Activated CD8-positive, alpha-beta memory T cell treated with anti-CD3 and anti-CD28 coated beads for 48 hours (primary cell): ENCODE results near the gene MYO5C.

Source experiments
- DNase-seq, 3 experiments: peaks; one replicate each; pipeline ENCODE4 v3.0.0-alpha.2; 2020; ENCODE audit warnings: low read depth in 2 of 3, low spot score in 2 of 3

Gene MYO5C

DNA sequence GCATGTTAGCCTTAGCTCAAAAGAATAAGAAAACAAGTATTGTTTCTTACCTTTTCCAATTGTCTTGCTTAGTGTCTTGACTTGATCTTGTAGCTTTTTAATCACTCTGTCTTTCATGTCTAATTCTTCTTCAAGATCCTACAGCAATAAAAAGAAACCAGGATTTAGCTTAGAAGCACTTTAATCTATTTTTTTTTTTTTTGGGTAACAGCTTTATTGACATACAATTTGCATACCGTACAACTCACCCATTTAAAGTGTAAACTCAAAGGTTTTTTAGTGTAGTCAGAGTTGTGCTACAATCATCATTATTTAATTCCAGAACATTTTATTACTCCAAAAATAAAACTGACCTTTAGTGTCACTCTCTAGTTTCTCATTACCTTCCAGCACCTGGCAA lies 81.1 kb downstream of the MYO5C start:
- DNase-seq: no peak

DNA sequence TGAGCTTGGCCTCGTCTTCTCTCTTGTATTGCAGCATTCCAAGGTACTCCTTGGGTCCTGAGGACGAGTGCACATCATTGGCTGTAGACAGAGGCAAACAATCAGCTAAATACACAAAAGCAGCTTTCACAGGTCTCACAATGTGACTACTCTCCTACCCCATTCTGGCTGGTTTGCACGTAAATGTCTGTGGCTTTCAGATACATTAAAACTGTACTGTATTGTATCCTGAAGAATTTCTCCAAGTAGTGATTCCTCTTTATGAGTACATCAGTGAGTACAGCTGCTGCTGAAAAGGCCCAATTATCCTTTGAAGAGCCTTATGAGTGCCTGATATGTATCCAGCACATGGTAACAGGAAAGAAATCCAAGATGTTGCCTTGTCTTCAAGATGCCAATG lies 82.4 kb downstream of the MYO5C start:
- no peak for DNase-seq

DNA sequence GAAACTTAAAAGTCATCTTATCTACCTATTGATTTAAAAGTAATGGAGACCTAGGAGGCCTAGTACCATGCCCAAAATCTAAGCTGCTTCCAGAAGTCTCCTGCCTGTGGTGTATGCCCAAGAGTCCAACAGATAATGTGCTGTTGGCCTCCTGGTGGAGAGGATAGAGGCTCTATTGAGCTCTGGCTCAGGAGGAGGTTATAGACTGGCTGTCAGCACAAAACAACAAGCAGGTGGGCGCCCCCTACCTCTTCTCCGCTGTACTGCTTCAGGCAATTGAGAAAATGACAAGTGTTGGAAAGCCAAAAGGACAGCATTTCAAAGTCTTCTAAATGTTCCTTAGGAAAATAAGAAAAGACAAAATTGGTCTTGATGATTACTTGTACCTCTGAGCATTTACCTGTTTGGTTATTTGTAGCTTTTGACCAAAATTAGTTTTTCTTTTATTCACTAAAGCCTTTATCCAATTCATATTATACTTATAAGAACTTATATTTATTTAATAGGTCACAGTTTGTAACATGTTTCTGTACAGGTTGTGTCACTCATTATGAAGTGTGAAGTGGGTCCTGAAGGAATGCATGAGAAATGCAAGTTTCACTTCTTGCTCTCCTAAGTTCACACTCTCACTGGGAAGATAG lies 87.2 kb downstream of the MYO5C start:
- peak; percentile 16 to 56 (median 48) for DNase-seq

DNA sequence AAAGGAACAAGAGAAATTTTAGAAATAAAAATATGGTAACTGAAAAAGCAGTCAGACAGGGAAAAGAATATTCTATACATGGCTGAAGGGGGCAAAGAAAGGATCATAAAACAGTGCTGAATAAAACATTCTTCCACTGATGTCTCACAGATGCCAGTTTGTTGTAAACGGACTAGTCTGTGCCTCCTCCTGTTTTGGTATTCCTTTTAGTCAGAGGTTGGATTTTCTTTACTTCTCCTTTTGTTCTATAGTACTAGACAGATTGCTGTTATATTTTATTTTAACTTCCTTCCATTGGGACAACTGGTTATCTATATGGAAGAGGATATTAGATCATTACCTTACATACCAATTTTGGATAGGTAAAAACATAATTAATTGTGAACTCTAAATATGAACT lies 88.4 kb downstream of the MYO5C start:
- DNase-seq: no peak

DNA sequence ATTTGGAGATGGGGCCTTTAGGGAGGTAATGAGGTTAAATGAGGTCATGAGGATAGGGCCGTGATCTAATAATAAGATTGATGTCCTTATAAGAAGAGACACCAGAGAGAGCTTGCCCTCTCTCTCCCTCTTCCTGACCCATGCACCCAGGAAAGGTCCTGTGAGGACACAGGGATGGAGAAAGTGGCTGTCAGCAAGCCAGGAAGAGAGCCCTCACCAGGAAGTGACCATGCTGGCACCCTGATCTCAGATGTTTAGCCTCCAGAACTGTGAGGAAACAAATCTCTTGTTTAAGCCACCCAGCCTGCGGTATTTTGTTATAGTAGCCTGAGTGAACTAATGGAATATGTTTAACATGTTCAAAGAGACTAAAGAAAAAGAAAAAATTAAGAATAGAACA lies 89.2 kb downstream of the MYO5C start:
- DNase-seq: no peak

DNA sequence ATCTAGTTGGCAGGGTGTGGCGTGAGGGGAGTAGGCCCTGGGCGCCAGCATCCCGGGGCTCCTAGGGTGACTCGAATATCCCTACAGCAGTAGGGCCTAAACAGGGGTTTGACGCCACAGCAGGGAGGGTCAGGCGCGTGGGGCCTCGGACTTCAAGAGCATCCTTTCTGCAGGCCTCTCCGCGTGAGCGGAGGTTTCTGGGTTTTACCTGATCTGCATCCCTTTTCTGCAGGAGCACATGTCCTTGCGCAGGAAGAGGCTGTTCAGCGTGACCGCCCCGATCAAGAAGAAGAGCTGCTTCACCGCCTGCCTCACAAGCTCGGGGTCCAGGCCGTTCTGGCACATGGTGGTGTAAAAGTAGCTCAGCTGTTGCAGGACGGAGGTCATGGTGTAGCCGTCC lies 90.9 kb downstream of the MYO5C start:
- no peak for DNase-seq

DNA sequence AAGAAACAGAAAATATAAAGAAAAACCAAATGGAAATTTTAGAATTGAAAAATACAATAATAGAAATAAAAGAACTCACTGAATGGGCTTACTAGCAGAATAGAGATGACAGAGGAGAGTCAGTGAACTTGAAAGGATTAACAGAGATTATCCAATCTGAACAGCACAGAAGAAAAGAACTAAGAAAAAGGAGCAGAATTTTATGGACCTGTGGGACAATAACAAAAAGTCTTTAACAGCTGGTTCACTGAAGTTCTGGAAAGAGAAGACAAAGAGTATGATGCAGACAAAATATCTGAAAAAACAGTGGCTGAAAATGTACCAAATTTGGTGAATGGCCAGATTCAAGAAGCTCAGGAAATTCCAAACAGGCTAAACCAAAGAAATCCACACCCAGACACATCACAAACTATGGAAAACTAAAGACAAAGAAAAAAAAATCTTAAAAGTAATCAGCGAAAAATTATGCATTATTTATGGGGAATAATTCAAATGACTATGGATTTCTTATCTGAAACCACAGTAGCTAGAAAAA lies 94.7 kb downstream of the MYO5C start:
- no peak for DNase-seq

DNA sequence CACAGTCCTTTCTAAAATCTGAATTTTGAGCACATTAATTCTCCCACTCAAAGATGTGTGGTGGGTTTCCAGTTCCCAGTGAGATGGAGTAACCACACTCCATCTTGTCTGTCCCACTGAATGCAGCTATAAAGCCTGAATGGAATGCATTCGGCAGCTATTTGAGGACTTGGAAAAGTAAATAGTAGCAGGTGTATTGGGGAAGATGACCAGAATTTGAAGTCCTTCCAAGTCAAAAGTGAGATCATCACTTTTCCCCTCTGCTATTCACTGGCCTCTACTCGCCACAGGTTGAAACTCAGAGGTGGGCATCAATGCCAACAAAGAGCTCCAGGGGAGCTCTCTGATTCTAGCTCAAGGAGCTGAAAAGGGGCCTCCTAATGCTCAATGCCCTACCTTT lies 96.3 kb downstream of the MYO5C start:
- no peak for DNase-seq

DNA sequence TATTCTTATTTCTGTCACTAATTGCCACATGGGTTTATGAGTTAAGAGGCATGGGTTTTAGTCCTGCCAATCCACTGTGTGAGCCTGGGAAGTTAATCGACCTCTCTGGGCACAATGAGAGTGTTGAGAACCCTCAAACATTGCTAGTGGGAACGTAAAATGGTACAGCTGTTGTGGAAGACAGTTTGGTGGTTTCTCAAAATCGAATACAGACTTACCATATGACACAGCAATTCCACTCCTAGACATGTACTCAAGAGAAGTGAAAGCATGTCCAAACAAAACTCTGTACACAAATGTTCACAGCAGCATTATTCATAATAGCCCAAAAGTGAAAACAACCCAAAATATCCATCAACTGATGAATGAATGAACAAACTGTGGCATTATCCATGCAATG lies 98.7 kb downstream of the MYO5C start:
- DNase-seq: no peak

DNA sequence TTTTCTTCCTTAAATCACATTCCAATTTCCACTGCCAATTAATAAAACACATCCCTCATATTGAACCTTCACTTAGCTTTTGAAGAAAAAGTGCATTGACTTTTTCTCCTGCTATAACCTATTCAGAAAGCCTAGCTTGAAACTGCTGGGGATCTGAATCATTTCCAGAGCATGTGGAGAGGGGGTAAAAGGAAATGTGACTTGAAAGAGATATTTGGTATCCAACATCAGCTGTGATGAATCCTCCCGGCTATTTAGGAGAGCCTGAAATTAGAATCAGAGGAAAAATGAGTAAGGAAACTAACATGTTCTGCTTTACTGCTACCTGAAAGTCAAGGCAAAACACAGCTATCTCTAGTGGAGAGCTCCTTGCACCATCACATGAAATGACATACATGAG lies 101.8 kb downstream of the MYO5C start:
- no peak for DNase-seq

DNA sequence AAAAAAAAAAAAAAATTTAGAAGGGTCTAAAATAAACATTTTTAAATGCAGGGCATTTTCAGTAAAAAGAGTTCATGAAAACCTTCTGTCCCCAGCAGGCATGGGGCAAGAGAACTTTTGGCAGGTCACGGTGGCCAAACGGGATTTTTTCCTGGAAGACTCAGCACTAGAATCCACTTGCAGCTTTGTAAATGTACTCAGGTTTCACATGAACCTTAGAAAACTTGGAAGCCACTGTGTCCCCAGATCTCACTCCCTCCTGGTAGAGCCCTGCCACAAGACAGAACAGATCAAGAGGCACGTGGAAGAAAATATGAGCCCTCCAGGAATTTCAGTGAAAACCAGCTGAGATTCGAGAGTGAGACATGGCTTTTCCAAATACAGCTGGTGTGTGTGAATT lies 102.3 kb downstream of the MYO5C start:
- no peak for DNase-seq

DNA sequence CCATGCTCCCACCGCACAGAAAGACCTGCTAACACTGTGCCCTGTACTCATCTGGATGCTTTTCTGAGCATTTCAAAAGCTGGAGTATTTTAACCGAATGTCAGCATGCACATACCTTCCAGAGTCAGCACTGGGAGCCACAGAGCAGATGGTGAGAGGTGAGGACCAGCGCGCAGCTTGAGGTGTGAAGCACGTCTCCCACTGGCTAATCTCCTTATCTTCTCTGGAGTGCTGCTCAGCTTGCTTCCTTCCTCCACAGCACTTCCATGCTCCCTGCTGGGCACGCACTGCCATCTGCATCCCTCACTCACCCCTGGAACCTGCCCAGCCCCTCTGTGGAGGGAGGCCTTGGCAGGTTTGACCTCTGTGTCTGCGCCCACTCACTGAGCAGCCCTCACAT lies 104.4 kb downstream of the MYO5C start, which contains the start of gene GNB5:
Gene GNB5 (minus strand): TSS at position 186 of the 400 bp plus-strand sequence. CDS start 6,716 bp downstream, outside the sequence.
- no peak for DNase-seq

DNA sequence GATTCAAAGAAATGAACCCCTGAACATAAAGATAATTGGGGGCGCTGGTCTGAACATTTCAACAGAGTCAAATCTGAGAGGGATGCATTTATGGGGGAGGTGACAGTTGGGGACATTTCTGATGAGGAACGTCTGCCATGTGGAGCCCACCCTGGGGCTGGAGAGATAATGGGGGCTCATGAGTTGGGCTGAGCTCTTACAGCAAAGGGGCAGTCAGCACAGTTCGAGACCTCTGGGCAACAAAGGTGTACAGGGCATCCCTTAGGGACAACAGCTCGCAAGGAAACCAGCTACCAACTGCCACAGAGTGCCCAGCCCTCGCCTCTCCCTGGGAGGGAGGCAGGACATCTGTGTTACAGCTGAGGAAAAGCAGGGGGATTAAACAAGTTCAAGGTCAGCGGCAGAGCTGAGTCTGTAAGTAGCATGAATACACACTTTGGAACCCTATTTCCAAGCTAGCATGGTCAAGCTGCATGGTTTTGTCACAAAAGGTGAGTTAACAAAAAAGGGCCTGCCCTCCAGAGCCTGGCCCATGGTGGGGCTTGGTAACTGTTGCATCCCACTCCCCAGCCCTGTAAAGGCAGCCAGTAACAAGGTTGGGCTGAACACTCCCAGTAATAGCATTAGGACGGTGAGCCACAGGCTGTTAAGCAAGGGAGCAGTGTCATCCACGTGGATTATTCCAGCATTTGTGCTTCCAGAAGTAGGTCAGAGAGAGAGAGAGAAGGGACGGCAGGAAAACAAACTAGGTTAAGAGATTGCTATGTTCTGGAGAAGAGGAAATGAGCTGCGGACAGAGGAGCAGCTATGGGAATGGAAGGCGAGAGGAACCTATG lies 108.7 kb downstream of the MYO5C start:
- no peak for DNase-seq

DNA sequence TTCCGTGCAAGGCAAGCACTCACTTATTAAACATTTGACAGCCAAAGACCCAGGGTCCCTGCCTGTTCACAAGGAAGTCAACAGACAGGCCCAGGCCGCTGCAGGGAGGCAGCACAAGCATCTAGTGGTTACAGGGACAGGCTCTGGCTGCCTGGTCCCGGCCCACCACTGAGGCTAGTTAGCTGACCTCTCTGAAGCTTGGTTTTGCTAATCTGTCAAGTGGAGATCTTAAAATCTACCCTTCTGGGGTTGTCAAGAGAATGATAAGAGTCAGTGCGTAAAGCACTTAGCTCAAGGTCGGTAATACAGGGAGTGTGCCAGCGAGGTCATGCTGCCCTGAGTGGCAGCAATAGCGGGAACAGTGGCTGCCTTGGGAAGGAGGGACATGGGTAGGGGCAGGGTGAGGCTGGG lies 110.4 kb downstream of the MYO5C start:
- DNase-seq: no peak

DNA sequence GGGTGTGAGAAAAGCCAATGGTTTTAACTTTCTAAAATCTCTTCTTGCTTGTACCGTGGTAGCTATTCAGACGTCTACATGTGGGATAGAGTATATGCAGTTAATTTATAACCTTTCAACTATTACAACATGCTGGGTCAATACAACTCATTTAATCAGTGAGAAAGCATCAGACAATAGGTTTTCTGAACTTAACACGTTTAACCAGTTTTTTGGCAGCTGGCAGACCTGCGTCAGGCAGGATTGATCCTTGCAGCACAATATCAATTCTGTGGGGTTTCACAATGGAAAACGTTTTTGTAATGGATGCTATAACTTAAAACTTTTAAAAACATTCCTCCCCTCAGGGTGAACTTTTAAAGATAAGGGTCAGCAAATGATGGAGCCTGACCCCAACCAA lies 110.9 kb downstream of the MYO5C start:
- no peak for DNase-seq

DNA sequence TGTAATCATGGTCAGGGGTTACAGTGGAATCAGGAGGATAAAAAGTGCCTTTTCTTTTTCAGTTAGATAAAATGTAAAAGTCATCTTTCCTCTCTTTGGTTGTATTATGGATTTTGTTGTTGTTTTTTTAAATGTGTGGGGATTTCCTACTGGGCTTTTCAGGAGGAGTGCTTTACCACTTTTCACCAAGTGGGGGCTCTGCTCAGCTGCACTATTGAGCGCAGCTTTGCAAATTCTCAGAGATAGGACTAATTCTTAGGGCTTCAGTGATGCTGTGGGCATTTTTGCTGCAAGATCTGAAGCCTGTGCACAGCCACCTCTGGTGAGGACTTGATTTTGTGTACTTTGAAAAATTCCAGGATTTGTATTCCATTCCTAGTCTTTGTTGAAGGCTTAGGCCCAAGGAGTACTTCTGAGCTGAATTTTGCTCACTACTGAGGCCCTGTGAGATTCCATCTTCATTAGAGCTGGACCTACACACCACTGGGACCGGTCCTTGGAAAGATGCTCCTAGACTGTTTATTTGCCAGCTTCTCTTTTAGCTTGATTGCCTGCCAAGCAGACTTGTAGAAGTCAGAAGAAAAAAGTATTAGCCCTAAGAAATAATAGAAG lies 111.9 kb downstream of the MYO5C start:
- DNase-seq: no peak

DNA sequence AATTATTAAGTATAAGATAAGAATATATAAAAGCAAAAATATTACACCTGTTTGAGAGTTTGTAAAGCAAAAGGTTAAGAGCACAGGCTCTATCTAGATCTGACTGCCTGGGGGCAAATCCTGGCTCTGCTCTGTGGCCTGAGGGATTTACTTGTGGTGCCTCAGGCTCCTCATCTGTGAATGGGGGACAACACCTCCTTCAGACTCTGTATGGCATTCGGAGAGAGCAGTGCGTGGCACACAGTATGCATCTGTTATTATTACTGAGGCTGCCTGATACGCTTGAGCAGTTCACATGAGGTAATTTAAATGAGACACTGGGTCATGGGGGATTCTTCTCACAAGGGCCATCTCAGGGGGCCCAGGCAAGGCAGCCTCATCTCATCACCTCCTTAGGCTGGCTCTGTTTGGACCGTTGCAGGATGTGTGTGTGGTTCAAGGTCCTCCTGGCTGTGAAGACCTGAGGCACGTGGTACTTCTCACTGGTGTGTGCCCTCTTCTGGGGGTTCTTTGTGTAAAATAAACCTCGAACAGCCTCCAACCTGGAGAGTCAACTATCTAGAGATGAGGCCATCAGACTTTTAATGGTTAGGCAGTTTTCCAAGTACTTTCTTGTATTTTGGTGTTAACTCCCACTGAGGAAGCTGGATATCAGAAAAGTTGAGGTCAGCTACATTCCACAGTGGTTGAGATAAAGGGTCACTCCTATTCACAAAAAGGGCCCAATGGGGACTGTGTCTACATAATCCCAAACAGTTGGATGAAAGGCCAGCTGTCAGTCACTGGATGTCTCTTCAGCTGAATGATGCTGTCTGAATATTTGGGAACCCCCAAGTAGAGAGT lies 113.4 kb downstream of the MYO5C start:
- DNase-seq: no peak

DNA sequence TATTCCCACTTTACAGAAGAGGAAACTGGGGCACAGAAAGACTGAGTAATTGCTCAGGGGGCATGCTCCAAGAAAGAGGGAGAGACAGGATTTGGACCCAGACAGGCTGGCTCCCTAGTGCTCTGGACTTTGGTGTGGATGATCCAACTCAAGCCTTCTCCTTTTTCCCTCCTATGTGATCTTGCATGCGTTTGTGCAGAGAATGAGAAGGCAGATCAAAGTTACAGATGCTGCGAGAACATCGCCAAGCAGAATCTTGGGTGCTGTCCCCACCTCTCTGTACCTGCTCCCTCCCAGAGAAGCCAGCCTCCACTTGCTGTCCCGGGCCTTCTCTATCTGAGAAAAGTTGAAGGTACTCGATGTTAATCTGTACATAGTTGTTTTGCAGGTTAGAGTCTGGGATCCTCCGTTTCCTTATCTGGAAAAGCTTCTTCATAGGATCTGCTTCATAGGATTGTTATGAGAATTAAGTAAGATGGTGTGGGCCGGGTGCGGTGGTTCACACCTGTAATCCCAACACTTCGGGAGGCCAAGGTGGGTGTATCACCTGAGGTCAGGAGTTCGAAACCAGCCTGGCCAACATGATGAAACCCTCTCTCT lies 114.7 kb downstream of the MYO5C start:
- DNase-seq: no peak

DNA sequence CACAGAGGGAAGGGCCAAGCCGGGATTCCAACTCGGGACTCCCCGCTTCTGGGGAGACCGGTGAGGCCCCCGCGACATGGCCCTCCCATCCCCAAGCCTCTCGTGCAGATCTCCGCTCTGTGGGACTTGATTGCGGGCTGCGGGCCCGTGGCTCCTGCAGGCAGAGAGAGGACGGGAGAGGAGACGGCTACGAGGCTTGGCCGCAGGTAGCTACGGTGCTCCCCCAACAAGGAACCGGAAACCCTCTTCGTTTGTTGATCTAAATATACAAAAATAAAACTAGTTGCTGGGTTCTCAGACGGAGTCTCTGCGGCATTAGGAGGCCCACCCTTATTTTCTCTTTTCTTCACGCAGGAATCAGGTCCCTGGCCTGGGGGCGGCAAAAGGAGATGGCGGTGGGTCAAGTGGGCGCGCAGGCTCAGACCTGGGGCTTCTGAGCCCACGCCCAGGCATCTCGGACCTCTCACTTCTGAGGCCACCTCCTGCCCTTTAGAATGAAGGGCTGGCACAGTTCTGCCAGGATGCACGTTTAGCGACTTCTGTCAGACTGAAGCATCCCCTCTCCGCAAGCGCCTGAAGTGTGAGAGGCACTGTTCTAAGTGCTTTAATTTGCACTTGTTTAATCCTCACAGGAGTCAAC lies 115.3 kb downstream of the MYO5C start:
- DNase-seq: no peak
